Measurements from ENCODE around the gene STX8. TPM values are rescaled to one million over a fixed set of nuclear protein-coding genes. Genes with fewer than 3 reads are reported as not detected.

Gene STX8
- total and polyA plus RNA-seq, 9 of the 15 experiments (the other 6 are each of a cell fraction or from before 2014, with no cell fraction given): 14.6 to 42.5 (median 22.1) TPM

- TF ChIP-seq REST (IDR thresholded peaks at IDR 0.05; ENCODE audit: borderline replicate concordance) (no peak), REST (CRISPR knock-in tag; IDR thresholded peaks at IDR 0.05; ENCODE audit: low read depth) (no peak), TSHZ1 (CRISPR knock-in tag; IDR thresholded peaks at IDR 0.05) (no peak), MEIS2 (IDR thresholded peaks at IDR 0.05; ENCODE audit: partially characterized antibody) (no peak), RFX5 (IDR thresholded peaks at IDR 0.05; ENCODE audit: low read depth, low read length) (no peak), ZNF253 (CRISPR knock-in tag; conservative IDR thresholded peaks at IDR 0.05) (no peak)
Observed at GRCh38 chr17:9346296-9346926, 229.2 kb downstream of the STX8 start (continued).
